NCI-H2196 (cell line): ENCODE data around the gene CBX4.
"Not testable (repeated sequence)": the region's sequence is repeated elsewhere in the genome, so short reads cannot be mapped to it uniquely, and the experiment has no call there.

Experiments
- DNase-seq: peaks from one replicate; lab custom pipeline; 2025; ENCODE audit not compliant: unreplicated experiment; lab: John Stamatoyannopoulos, UW

Gene CBX4

GRCh38 chr17:79861413-79862216, 22.4 kb upstream of the CBX4 start:
- no peak for DNase-seq

DNA sequence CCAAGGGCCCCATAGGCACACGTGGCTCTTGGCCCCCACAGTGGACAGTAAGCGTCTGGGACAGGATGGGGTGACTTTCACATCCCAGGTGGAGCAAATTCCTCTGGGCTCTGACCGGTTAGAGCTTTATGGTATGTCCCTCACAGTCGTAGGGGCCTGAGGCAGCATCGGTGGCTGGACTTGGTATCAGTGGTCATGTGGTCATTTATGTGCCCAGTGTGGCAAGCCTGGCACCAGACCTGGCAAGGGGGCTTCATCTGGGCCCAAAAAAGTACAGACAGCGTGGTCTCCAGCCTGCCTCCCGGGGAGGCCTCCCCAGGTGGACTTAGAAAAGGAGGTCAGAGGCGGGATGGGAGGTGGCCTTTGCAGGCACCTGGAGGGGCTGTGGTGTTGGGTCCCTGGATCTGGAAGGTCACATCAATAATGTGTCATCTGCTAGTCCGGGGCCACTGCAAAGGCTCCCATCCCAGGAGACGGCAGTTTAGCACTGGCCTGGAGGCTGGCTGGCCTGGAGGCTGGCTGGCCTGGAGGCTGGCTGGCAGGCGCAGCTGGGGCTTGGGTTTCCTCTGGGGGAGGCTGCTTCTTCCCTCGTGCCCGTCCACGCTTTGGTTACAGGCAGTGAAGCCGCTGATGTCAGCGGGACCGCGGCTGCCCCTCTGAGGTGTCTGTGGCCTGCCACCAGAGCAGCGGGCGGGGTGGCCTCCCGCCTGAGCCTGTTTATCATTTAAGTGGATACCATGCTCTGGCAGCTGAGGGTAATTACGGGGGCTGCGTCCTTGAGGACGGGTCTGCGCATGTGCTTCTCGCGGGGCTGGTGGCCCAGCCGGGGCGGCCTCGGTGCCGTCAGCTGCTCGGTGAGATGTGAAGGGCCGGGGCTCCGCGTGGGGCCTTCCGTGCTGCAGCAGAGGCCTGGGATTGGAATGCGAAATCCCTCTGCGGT, 20.7 kb upstream of the CBX4 start:
- DNase-seq = no peak

DNA sequence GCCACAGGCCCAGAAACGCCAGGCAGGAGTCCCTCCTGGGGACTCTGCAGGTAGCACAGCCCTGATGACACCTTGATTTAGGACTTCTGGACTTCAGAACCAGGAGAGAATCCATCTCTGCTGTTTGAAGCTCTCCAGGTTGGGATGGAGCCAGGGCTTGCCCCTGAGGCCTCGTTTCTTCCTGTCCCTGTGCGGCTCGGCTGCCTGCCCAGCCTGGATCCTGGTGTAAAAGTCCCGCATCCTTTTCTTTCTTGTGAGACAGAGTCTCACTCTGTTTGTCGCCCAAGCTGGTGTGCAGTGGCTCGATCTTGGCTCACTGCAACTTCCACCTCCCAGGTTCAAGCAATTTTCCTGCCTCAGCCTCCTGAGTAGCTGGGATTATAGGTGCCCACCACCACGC, 17.9 kb upstream of the CBX4 start:
- no peak for DNase-seq

DNA sequence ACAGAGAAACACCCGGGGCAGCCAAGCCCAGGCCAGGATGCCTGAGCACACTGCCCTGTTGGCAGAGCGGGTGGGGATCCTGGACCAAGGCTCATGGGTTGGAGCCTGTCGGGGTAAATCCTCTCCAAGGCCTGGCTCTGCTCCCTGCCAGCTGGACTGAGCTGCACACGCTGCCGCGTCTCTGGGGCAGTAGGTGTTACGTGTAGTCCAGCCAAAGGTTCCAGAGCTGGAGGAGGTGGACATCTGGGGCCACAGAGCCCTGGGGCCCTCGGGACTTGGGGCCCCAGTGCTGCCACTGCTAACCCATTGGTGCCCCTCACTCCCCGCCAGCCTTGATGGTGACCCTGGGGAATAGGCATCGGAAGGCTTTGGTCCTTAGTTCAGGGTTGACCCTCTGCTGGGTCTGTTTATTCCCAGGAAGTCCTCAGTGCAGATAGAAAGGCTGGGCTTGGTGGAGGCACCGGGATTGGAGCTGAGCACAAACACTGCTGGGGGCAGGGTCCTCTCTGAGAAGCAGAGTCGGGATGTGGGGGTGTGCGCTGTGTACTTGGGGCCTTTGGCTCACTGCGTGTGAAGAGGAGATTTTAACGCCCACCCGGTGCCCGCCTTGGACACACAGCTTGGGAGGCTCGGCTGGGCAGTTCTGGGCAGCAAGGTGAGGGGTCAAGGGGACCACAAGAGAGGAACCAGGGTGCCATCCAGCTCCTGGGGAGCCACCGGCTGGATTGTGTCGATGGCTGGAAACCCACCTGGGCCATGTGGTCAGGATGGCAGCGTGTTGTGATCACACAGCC, 16.3 kb upstream of the CBX4 start:
- no peak for DNase-seq

- DNase-seq = no peak
These were observed 15.1 kb upstream of the CBX4 start for GRCh38 chr17:79854080-79855060.

- not testable (repeated sequence) for DNase-seq
These were observed 13.9 kb upstream of the CBX4 start for GRCh38 chr17:79853168-79853567.

DNA sequence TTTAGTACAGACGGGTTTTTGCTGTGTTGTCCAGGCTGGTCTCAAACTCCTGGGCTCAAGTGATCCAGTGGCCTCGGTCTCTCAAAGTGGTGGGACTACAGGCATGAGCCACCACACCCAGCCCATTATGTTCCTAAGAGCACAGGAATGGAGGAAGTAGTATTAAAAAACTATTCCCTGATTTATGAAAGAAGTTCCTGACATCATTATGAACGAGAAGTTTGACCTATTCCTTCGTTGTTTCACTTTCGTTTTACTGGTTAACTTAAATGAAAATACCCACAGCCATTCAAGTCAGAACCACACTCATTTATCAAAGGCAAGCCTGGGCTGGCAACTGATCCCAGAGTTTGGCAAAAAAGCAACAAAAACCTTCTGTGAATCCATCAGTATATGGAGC, 13.5 kb upstream of the CBX4 start:
- no peak for DNase-seq

GRCh38 chr17:79851461-79851817, 12.2 kb upstream of the CBX4 start:
- DNase-seq = peak; percentile 32

- DNase-seq = no peak
These were observed 11.6 kb upstream of the CBX4 start for GRCh38 chr17:79850571-79851460.

DNA sequence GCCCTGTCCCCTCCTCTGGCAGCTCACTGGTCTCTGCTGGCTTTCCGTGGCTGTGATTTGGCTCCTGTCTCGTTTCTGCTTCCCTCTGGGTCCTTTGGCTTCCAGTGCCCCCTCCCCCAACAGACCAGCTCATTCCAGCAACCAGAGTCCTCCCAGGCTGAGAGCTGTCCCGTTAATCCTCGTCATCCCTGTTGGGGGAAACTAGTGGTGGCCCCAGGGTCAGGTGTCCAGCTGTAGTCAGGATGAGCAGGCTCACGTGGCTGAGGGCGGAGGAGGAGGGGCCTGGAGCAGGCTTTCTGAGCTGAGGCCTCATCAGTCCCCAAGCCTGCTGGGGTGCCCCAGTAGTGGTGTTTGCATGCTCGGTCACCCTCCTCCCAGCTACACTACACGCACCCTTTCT, 10.7 kb upstream of the CBX4 start:
- DNase-seq = no peak

GRCh38 chr17:79848370-79848766, 9.1 kb upstream of the CBX4 start:
- no peak for DNase-seq

- DNase-seq = no peak
These were observed 8.6 kb upstream of the CBX4 start for GRCh38 chr17:79847698-79848369.

DNA sequence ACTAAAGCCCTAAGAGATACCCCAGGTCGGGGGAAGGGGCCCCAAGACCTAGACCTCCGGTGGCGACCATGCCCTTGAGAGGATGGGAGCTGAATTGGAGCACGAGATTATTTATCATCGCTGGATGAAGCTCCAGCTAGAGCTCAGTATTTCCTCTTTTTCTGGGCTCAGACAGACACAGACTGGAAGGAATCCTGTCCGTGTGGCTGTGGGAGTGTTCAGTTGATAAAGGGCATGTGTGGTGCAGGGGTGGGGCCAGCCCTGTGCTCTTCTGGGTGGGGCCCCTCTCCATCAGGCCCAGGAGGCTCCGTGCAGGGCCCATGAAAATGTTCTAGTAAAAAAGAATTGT, 6.3 kb upstream of the CBX4 start:
- no peak for DNase-seq

GRCh38 chr17:79844869-79845600, 5.8 kb upstream of the CBX4 start:
- peak; percentile 78 for DNase-seq

- peak; percentile 75 for DNase-seq
These were observed 4.9 kb upstream of the CBX4 start for GRCh38 chr17:79843816-79844800.

GRCh38 chr17:79843474-79843815, 4.2 kb upstream of the CBX4 start:
- no peak for DNase-seq
